K562 (cell line): Measurements from ENCODE around the gene RBM28.
"Not testable (repeated sequence)": the region's sequence is repeated elsewhere in the genome, so short reads cannot be mapped to it uniquely, and the experiment has no call there.

Source experiments
- EP300 ChIP-seq: IDR thresholded peaks from 2 replicates; pipeline ENCODE4 v1.6.1; 2012; ENCODE audit warnings: low read length, improper control_type of control experiment
- NFIC ChIP-seq: fragments of 450-650 bp; IDR thresholded peaks from 2 replicates; pipeline ENCODE4 v1.6.1; 2017; ENCODE audit warnings: mild to moderate bottlenecking, inconsistent platforms
- ZNF583 ChIP-seq: fragments of 250-450 bp; sonication (Bioruptor Pico); IDR thresholded peaks from 2 replicates; pipeline ENCODE4 v1.4.0; 2020

- not testable (repeated sequence) for TF ChIP-seq NFIC; ZNF583 (CRISPR knock-in tag); EP300
These were observed 45.7 kb downstream of the RBM28 start for GRCh38 chr7:128298004-128298403.
